Activated T-helper 1 cell treated with Interleukin-2 at 50 U/mL for 16 hours (primary cell): Measurements from ENCODE around the gene FOXE1.

Experiments
- DNase-seq: peaks from one replicate; pipeline ENCODE4 v3.0.0-alpha.2; 2020; ENCODE audit warnings: low read depth

The FOXE1 gene

DNA sequence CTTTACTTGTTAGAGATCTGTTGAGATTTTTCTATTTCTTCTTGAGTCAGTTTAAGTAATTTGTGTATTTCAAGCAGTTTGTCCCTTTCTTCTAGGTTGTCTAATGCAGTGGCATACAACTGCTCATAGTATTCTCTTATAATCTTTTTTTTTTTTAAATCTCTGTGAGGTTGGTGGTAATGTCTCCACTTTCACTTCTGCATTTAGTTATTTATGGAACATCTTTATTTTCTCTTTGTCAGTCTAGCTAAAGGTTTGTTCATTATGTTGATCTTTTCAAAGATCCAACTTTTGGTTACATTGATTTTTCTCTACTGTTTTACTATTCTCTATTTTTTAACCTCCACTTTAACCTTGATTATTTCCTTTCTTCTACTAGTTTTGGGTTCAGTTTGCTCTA is 13.8 kb downstream of the FOXE1 start:
- DNase-seq: no peak

DNA sequence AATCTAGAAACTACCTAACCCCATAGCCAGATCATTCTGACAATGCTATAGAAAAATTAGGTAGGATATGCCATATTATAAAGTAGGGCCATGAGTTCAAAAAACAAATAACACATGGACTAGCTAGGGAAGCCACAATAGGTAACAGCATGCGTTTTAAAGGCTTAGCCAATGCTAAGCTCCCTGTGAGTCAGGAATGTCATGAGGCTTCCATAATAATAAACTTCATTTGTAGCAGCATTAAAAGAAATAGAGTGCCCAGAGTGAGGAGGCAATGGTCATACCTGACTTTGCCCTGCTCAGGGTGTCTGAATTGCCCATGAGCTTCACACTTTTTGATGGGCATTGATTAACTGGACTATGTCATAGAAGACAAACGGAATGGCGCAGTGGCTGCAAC is 15.8 kb downstream of the FOXE1 start:
- DNase-seq: no peak

DNA sequence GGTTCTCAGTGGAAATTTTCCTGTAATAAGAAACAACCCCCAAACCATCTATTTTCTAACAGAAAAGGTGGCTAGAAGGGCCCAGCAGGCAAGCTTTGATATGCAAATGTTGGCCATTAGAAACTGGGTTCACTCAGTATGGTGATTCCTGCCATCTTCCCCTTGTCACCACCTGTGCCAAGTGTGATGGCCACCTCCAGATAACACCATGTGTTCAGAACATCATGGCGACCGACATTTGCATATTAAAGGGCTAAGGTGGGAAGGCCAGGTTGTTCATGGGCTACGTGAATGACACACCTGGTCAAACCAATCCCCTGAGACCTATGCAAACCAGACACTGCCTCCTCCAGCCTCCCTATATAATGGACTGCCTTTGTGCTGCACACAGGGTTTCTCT is 20.4 kb downstream of the FOXE1 start:
- no peak for DNase-seq

DNA sequence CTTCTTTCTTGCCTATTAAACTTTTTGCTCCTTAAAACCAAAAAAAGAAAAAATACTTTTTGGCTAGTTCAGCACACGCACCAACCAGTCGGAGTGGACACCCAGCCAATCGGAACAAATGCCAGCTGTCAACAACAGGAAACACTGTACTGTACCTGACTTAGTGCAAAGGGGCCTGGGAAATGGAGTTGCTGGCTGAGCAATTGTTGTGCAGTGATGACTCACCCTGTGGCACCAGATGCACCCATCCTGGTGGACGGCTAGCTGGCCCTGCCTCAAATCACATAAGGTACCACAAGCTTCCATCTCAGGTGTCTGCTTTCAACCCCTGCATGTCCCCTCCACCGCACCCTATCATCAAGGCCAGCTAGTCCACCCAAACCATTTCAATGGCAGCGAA is 20.9 kb downstream of the FOXE1 start:
- DNase-seq: no peak

DNA sequence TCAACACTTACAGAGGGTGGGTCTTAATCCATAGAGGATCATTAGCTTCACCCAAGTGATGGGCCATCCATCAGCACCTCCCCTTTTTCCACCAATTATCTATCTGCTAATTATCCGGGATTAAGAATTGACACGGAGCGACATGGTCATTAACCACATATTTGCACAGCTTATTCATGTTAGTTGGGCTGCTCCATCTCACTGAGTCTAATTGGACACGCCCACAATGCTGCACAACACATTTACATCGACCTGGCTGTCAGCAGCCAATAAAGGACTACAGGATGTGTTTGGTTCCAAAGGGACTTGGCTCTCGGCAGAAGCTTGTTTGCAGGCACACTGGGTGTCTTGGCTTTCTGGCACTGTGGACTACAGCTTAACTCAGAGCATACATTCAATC is 21.6 kb downstream of the FOXE1 start:
- DNase-seq: no peak

DNA sequence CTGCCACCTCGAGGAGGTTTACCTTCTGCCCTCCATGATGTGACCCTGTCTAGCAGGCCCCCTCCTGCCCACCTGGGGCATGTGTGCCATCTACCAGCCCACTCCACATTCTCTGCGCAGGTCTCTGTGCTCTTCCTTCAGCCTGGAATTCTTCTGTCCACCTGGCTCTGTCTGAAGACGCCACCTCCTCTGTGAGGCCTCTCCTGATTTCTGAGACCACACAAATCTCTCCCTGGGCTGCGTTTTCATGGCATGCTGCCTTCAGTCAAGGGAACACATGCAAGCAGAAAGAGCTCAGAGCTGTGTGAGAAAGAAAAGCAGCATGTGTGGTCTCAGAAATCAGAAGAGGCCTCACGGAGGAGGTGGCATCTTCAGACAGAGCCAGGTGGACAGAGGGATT is 22.1 kb downstream of the FOXE1 start:
- DNase-seq: no peak

DNA sequence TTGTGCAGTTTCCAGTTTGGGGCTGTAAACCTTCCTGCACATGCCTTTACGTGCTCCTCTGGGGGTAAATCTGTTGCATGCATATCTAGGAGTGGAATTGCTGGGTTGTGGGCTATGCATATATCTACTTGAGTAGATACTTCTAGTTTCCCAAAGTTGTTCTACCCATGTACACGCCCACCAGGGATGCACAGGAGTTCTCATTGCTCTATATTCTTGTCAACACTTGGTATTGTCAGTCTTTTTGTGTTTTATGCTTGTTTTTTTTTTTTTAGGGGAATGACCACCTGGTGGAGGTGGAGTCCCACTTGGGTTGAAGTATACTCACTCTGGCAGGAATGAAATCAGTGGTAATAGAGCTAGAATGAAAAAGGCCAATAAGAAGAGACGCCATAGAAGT is 23.0 kb downstream of the FOXE1 start:
- no peak for DNase-seq

DNA sequence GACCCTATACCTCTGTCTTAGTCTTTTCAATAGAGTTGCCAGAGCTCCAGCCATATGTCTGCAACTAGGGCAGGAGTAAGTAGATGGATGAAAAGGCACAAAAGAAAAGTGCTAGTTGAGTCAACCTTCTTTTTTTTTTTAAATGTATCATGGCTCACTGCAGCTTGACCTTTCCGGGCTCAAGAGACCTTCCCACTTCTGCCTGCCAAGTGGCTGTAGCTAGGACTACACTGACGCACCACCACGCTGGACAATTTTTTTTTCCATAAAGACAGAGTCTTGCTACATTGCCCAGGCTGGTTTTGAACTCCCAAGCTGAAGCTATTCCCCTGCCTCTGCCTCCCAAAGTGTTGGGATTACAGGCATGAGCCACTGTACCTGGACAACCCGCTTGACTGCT is 27.3 kb downstream of the FOXE1 start:
- no peak for DNase-seq

DNA sequence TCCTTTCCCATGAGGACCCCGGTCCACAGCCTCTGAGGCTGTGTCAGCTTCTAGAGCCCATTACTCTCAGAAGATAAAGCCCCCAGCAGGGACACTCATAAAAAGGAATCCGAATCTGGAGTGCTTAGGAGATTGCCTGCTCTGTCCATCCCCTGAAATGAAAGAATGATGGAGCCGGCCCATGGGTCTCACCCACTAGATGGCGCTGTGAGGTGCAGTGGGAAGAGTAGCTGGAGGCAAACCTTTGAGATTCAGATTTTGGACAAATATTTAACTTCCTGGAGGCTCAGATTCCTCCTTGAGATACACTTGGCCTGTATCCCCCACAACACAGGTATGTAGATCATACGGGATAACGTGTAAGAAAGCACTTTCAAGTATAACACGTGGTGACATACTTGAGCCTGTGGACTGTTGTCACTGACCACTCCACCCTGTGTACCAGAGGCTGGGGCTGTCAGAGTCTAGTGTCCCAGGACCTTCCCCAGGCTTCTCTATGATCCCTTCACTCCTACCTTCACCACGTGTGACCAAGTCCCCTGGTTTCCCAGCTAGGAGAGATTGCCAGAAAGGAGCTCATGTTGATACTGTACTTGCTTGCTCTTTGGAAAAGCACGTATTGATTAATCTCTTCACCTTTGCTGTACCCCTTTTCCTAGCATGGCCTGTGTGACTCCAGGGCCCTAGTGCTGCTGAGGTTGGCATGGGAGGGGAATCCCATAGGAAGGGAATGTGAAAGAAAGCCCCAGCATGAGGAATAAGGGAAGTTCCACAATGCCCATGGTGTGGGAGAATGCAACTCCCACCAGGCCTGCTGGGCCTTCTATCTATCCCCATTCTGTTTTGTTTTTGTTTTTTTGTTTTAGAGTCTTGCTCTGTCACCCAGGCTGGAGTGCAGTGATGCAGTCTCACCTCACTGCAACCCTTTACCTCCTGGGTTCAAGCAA is 37.2 kb downstream of the FOXE1 start:
- DNase-seq: peak; percentile 44

DNA sequence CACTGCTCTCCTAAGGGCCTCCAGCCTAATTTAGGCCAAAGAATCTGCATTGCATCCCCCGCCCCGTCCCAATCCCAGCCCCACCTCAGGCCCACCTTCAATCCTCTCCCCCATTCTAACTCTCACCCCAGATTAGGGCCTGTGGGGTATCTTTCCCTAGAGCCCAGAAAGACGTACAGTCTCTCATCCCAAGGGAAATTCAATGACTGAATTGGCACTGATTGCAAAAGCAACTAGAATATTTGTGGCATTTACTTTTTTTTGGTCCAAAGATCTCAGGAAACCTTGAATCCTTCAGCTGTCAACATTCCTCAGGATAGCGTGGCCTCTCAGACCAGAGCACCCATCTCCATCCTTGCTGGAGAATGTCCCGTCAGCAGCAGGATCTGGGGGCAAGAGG is 38.7 kb downstream of the FOXE1 start:
- DNase-seq: no peak

DNA sequence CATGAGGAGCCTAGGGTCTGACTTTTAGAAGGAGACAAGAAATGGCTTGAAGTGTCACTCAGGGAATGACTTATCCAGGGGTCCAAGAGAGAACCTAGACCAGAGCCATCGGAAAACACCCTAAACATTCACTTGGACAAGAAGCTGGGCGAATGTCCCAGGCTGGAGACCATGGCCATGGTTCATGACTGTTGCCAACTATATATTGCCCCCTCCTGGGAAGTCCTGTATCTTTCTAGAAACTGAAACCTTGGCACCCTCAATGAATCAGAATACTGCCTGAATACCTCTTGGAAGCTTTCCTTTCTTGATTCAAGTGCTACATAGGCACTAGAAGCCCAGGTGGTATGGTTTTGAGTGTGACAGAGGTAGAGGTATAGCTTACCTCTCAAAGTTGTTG is 39.4 kb downstream of the FOXE1 start:
- DNase-seq: no peak

DNA sequence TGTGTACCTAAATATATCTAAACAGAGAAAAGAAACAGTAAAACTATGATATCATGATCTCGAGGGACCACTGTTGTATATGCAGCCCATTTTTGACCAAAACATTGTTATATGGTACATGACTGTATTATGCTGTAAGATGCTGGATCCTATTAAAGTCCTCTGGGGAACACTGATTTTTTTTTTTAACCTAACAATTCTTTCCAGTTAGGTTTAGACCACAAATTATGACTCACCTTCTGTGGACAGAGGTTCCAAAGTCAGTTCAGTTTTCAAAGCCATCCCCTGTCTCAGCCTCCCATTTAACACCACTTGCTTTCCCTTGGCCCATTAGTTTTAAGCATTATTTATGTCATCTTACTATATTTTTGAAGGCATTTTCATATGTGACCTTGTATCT is 42.2 kb downstream of the FOXE1 start:
- DNase-seq: no peak

DNA sequence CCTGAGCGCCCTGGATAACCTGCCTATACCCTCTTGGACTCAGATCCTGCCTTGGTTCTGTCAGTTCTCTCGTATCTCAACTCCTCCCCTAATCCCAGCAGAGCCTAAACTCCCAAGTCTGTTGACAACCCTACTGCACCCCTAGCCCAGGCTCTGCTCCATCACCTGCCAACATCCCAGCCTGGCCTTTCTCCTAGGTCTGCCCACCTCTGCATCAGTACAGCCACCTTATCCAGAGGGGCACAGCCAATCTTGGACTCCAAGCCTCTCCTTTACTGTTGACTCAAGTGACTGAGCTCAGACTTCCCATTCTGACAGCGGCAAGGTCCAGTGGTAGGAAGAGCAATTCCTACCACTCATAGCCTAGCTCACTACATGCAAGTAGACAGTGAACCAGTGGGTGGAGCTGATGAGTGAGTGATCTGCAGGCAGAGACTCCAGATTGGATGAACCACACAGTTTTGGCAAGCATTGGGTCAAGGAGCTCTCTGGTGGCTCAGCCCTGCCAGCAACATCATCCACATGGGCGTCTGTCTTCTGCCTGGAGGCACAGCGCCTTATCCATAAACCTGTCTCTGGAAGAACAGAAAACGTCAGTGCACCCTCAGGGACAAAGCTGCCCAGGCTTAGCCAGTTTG is 42.8 kb downstream of the FOXE1 start:
- DNase-seq: no peak

DNA sequence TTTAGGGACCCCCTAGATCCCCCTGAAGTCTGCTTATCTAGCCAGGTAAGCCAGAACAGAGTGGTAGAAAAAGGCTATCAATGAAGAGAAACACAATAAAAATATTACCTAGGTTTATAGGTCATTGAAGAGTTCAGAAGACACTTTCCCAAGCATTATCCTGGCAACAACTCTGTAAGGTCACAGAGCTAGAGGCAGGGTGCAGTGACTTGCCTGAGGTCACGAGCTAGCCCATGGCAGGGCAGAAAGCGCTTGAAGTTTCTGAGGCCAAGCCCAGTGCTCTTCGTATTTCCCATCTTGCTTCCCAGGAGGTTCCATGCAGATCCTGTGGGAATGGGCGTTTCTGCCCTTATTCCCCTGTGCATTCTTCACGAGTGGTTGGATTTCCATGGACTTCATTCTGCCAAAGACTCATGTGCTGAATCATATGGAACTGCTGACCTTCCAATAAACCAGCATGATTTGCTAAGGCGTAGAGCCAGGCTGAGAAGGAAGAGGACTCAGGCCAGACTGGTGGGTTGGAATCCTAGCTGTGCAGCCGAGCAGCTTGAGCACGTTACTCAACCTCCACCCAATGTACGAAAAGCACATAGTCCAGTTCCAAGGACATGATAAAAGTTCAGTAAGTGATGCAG is 47.2 kb downstream of the FOXE1 start:
- DNase-seq: no peak

DNA sequence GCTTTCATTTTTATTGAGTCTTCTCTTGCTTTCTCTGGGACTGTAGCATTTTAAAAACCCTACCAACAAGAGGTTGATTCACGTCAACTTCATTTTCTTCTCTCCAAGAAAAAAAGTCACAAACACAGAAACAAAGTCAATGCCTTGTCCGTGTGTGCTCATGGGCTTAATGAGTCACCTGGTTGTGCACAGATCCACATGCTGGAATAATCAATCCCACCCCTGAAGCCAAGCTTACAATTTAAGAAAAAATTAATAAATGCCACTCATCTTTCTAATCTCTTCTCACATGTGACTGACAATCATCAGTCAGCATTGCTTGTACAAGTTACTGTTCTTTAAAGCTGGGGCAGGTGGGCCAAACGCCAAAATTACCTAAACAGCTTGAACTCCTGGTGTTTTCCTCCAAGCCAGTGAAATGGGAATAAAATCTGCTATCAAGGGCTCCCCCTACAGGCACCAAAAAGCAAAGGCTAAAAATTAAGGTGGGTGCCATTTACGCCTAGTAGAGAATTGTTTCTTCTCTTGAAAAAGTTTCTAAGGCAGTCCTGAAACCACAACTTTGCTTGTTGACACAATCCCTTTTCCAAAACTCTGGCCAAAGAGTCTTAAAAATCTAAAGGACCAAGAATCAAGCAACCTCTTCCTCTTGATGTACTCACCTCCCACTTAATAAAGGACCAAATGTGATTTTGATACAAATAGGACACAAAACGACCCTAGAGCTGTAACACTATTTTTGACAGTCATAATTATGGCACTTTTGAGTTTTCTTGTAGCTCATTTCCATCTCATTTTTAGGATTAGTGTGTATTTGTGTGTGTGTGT is 47.9 kb downstream of the FOXE1 start:
- DNase-seq: no peak

DNA sequence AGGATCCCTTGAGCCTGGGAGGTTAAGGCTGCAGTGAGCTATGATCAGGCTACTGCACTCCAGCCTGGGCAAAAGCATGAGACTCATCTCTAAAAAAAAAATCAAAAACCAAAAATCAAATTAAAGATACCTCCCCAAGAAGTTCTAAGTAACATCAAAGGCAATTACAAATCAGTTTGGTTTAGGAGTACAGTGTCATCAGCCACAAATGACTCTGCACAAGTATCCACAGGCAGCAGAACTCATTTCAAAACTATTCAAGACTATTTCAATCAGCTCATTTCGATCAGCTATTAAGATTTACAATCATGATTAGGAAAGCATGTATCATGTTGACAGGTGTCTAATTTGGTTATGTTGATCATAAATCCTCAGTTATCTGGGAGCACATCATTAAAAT is 50.2 kb downstream of the FOXE1 start:
- no peak for DNase-seq

DNA sequence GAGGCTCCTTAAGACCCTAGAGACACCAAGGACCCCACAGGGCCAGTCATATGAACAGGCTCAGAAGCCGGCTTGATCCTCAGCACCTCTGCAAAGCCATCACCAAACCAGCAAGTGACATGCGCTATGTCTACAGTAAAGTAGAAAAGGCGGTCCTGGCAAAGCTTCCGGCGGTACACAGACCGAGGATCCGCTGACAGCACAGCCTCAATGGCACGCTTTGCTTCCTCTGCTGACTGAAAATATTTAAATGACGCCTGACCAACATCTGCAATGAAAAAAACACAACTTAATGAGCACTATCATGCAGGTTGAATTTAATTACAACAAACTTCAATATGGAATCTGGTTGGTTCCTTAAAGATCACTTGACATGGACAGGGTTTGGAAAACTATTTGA is 51.7 kb downstream of the FOXE1 start:
- peak; percentile 44 for DNase-seq

DNA sequence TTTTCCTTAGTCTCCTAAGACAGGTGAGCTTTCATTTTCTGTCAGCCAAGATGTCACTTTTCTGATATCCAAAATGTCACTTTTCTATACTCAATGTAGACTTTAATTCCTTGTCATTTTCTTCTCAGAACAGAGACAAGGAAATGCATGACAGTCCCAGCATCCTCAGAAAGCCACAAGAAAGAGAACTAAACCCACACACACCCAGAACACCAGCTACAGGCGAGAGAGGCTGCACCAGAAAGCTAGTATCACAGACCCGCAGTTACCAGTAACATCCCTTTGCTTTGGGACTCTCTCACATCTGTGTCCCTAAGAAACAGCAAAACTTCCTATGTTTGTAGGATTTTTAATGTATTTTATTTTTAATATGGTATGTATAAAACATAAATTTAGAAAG is 52.2 kb downstream of the FOXE1 start:
- peak; percentile 38 for DNase-seq
